NCI-H1092 treated with DMSO at 0.1 percent for 48 hours (cell line): ENCODE data around the gene DLG1.
A peak's percentile ranks its signal among the peaks of the same experiment; 100 is the strongest.
"Not testable (repeated sequence)": the region's sequence is repeated elsewhere in the genome, so short reads cannot be mapped to it uniquely, and the experiment has no call there.

Experiments
- DNase-seq: peaks from one replicate; lab custom pipeline; 2025; lab: John Stamatoyannopoulos, UW

Gene DLG1

DNA sequence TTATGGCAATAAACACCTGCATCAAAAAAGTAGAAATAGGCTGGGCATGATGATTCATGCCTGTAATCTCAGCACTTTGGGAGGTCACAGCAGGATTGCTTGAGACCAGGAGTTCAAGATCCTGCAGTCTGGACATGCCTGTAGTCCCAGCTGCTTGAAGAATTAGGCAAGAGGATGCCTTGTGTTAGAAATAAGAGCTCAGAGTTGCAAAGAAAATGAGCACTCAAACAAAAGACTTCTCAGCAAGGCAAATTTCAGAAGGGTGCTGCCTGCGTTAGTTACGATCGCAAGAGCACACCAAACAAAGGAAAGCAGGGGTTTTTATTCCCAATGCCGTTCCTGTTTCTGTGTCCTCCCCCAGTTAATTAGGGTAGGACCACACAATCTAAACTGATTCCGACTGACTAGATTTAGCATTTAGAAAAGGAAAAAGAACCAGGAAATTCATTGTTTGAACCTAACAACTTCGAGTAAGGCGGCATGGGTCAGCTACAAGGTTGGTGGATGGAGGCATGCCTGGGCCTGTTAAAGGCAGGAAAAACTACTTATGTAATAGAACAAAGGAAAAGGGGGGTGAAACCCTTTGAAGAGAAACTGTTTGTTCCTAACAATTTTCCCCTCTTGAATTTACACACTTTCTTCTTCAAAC, 55.5 kb downstream of the DLG1 start:
- DNase-seq, result no peak

DNA sequence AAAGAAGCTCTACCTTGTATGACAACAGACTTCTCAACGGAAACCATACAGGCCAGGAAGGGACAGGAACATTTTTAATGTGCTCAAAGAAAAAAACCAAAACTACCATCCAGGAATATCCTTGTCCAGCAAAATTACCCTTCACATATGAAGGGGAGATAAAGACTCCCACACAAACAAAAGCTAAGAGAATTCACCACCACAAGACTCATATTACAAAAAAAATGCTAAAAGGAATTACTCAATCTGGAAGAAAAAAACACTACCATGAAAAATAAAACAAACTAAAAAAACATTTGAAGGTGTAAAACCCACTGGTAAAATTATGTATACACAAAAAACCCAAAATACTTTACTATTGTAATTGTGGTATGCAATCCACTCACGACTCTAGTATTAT, 57.2 kb downstream of the DLG1 start:
- DNase-seq, result no peak

DNA sequence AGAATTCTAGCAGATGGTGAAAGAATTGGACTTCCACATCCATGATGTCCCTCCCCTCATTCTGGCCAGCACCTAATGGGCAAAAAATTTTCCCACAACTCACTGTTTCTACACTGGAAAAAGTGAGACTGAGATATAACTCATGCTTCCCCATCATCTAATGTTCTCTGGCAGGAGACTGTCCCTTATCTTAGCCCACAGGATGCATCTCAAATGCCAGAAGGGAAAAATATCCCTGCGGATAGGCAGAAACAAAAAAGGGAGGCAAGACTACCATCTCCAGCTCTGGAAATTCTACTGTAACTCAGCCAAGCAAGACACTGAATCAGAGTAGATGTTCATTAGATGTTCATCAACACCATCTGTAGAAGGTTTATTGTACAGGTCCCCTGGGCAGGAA, 58.6 kb downstream of the DLG1 start:
- DNase-seq, result no peak

DNA sequence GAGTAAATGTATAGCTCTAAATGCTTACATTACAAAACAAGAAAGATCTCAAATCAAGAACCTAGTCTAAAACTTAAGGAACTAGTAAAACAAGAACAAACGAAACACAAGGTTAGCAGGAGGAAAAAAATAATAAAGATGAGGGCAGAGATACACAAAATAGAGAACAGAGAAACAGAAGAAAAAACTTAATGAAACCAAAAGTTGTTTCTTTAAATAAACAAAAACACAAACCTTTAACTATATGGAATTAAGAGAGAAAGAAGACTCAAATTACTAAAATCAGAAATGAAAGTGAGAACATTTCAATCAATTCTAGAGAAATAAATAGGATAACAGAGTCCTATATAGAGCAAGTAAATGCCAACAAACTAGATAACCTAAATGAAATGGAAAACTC, 59.6 kb downstream of the DLG1 start:
- no peak for DNase-seq

DNA sequence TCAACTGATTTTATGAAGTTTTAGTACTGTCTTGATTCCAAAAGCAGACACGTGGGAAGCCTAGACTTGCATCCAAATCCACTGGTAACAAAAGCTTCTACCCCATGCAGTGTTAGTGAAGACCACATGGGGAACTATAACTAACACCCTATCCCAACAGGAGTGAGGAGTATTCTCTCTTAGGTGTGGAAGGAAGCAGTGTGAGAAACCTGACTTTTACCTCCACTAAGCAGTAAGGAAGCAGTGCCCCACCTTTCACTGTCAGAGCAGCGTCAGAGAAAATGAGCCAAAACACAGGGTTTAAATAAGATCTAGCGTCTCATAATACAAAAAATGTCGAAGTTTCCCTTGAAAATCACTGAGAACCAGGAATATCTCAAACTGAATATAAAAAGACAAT, 60.5 kb downstream of the DLG1 start:
- no peak for DNase-seq

DNA sequence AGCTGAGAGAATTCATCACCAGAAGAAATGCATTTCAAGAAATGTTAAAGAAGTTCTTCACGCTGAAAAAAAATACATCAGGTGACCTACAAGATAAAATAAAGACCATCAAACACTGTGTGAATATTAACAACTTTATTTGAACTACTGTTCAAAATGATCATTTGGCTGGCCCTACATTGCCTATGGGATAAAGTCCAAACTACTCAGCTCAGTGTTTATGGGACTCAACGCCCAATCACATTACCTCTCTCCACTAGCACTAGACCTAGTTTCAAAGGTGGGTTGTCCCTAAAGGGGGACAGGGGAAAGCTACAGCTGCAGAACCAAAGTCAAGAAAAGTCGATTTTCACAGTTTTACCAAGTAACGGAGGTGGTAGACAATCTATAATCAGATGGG, 62.0 kb downstream of the DLG1 start:
- DNase-seq, result no peak

DNA sequence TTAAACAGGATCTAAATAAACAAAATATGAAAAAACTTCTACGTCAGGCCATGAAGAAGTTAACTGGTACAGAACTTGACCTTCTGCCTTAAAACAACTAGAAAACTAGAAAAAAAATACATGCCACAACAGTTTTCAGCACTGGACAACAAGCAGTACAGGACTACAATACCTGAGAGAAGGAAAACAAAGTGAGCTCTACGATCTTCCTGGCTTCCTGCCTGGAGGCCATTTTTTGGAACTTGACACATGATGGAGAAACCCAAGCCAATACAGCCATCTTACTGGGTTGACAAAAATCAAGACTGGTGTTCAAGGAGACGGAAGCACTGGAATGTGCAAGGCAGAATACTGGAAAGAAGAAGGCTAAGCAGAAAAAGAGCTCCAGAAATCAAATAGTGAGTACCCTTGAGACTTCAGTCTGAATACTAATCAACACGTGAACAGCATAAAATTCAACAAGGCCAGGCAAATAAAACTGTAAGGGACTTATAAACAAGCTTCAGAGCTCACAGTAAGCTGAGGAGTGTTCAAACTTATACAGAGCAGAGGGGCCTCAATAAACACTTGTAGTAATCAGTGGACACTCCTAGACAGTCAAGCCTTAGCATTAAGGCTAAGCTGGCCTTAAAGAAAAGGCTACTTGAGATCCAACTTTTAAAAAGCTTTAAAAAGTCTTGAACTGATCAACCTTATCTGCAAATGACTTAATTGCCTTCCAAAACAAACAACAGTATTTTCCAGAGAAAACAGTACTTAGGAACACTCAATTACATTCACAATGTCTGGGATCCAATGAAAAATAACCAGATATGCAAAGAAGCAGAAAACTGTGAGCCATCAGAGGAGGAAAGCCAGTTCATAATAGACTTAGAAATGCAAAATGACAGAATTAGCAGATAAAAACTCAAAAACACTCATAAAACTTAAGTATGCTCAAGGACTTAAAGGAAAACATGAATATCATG, 63.2 kb downstream of the DLG1 start:
- DNase-seq, result no peak

DNA sequence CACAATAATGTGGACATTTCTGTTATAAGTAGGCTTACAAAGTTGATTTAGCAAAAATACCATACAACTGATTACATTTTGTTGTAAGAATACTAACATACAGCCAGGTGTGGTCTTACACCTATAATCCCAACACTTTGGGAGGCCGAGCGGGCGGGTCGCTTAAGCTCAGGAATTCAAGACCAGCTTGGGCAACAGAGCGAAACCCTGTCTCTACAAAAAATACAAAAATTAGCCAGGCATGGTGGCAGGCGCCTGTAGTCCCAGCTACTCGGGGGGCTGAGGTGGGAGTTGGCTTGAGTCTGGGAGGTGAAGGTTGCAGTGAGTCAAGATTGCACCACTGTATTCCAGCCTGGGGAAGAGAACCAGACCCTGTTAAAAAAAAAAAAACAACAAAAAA, 67.1 kb downstream of the DLG1 start:
- no peak for DNase-seq

DNA sequence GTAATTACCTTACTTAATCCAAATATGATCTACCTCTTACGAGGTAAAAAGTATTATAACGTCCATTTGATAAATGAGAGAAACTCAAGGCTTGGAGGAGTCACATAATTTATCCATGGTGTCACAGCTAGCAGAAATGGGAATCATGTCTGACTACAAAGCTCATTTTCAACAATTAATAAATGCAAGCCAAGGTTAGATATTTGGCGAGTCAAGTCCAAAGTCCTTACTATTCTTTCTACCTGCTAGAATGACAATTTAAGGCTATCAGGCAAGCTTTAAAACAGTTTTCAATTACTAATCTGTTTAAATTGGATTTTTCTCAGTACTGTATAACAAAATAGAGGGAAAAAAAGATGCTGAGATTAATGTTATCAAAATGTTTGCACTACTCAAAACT, 68.6 kb downstream of the DLG1 start:
- no peak for DNase-seq

DNA sequence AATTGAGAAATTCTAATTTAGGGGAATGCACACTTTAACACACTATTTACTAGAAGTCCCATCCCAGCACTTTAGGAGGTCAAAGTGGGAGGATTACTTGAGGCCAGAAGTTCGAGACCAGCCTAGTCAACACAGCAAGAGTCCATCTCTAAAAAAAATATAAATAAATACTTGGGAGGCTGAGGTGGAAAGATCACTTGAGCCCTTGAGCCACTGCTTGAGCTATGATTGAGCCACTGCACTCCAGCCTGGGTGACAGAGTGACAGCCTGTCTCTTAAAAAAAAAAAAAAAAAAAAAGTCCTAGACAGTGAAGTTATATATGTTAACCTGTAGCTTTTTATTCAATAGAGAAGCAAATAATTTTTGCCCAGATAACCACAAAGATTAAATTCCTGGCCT, 69.2 kb downstream of the DLG1 start:
- DNase-seq, result no peak

DNA sequence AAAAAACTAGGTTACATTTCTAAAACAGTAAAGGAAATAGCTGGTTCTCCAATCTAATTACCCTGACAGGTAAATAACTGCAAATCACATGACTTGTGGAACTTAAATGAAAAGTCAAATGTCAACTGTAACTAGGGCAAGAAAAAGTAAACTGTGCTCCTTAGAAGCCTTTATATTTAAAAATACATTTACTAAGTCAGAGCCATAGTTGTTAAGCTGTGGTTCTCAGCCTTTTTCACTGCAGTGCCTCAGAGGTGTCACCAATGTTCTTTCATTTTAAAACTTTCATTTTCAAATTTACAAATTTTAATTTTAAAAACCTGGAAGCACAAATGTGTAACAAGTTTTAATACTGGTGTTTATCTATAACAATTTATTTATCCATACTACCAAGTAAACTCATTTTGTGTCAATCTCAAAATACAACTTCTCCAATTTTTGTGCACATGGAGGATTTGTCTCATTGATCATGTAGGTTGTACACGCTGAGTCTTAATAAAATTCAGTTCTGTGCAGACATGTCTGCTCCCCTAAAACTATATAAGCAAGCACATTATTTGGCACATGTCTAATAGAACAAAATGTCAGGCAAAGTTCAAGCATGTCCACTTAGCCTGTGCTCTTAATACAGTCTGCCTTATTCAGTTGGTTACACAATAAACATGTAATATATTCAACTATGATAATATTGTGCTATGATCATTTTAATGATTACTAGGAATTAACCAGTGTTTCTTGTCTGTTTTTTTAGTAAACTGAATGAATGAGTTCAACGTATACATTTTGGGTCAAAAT, 70.4 kb downstream of the DLG1 start:
- DNase-seq, result no peak

DNA sequence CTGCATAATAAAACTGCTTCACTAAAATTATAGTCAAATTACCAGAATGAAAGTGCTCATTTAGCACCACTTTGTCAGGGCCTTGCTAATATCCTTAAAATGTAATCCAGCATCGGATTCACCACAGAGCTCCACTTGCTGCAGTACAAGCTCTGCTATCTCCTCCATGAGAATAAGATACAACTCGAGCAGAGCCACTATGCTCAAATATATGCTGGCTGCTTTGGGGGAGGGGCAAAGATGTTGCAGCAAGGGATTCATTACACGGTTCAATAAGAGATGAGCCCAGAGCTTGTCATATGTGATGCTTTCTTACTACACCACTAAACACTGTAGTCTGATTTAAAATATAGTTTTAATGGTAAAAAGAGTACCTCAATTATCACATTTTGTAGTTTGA, 72.2 kb downstream of the DLG1 start:
- no peak for DNase-seq

DNA sequence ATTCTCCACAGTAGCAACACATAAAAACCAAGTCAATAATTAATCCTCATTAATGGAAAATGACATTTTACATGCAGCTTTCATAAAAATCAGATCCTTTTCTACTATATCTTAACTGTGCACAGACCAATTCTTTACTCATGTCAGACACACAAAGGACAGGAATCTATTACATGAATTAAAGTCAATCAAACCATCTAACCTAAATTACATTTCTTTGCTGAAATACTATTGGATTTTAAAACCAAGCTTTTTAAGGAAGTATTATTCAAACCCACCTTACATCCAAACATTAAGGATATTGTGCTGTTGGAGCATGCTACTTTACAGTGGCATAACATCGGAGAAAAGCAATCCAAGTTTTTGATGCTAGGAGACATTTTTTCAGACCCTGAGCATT, 72.8 kb downstream of the DLG1 start:
- DNase-seq, result no peak

DNA sequence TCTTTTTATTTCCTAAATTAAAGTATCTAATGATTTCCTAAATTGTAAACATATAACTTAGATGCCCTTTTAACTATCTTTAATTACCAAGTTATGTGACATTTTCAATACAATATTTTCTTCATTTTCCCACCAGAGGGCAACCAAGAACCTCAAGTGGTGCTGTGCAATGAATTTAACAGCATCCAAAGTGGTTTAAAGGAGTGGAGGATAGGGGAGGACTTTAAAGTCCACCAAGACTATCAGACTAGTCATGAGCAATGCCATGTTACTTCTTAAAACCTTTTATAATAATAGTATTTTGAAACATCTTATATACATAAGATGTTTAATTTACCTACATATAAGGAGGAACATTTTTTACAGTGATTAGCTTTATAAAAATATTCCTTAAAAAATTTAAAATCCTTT, 74.4 kb downstream of the DLG1 start:
- peak; percentile 49 for DNase-seq

DNA sequence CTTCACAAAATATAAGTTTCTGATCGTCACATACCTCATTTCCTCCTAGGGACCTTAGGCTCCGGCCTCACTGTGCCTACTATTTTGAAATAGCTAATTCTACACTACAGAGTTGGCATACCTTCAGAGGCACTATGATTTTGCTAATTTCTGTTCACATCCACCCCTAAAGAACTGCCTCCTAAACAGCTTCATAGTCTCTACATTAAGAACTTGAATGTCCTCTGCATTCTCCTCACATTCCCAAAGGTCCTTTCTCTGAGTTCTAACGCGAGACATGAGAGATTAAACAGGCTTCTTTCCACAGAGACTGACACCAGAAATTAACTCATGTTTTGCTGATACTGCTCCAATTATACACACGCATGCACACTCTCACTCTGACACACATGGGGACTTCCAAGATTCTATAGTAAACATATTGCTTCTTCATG, 75.5 kb downstream of the DLG1 start:
- no peak for DNase-seq

DNA sequence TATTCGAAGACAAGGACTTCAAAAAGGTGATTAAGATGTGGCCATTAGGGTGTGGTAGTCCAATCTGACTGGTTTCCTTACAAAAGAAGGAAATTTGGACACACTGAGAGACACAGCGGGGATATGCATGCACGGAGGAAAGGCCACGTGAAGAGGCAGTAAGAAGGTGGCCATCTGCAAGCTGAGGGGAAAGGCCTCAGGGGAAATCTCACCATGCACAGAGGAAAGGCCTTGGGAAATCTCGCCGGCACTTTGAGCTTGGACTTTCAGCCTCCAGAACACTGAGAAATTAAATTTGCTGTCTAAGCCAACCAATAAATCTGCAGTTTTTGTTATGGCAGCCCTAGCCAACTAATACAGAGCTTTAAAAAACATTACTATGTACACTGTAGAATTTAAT, 78.8 kb downstream of the DLG1 start:
- DNase-seq, result no peak

DNA sequence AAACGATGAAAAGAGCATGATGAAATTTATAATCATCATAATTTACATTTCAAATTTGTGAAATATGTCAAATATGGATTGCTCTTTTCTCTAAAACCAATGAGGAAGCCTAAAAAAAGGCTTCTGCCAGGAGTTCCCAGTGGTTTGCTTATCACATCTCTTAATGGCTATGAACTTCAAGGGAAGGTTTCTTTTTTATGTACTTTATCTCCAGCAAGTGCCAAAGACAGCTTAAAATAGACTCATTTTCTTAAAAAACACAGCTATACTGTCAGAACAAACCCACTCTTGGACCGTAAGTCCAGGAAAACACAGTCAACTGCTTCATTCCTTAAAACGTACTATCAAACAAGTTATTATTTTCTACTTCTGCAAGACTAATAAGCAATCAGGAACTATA, 80.2 kb downstream of the DLG1 start:
- no peak for DNase-seq

DNA sequence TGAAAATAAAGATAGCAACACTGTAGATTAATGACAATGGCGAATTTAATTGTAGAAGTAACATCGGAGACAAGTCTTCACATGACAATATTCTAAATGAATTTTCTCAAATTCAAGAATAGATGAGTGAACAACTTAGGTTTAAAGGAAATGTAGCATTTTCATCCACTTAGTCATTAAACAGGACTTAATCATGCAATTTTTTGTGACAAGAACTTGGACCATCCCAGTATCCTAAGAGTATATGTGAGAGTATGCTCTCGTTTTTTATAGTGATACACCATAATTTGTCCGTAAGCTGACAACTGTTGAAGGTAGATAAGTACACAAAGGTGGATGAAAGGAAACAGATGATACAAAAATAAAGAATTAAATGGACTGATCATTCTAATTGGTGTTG, 81.5 kb downstream of the DLG1 start:
- DNase-seq, result no peak

DNA sequence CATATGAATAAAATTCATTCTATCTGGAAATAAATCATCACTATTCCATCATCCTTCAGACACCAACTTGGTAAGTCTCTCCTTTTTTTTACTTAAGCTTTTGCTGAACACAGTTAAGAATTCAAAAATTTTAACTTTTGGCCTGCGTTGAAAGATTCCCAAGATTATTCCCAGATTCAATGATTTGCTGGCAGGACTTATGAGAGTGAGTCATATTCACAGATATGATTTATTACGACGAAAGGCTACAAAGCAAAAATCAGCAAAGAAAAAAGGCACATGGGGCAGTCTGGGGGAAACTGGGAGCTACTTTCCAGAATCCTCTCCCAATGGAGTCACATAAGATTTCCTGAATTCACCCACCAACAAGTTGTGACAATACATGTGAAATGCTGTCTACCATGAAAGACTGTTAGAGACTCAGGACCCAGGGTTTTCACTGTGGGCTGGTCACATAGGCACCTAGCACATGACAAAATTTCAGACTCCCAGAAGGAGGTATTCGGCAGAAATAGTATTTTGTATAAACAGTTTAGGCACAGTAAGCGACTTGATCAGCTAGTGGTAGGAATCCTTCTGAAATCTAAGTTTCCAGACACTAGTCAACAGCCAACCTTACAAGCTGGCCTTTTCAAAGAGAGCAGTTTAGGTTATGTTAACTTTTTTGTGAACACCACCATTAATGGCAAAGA, 82.1 kb downstream of the DLG1 start:
- DNase-seq, result no peak

DNA sequence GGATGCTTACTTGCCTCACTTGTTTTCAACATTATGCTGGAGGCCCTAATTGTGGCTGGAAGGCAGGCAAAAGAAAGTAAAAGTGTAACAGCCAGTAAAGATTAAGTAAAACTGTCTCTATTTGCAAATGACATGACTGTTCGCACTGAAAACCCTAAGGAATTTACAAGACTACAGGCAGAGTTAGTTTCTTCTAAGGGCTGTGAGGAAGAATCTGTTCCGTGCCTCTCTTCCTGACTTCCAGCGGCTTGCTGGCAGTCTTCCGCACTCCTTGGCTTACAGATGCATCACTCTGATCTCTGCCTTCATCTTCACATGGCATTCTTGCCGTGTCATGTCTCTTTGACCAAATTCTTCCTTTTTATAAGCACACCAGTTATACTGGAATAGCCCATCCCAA, 86.1 kb downstream of the DLG1 start:
- no peak for DNase-seq

DNA sequence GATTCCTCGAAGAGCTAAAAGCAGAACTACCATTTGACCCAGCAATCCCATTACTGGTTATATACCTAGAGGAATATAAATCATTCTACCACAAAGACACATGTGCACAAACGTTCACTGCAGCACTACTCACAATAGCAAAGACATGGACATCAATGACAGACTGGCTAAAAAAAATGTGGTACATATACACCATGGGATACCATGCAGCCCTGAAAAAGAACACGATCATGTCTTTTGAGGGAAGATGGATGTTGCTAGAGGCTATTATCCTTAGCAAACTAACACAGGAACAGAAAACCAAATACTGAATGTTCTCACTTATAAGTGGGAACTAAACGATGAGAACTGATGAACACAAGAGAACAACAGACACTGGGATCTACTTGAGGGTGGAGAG, 86.7 kb downstream of the DLG1 start:
- not testable (repeated sequence) for DNase-seq
